HepG2 (cell line): Measurements from ENCODE around the gene SIX5. TPM values are rescaled to one million over a fixed set of nuclear protein-coding genes. Genes with fewer than 3 reads are reported as not detected.
A peak's percentile ranks its signal among the peaks of the same experiment; 100 is the strongest.

Experiments used
- NBN ChIP-seq: fragments of 450-650 bp; conservative IDR thresholded peaks from 2 replicates; pipeline ENCODE4 v1.6.1; 2017
- REXO4 ChIP-seq: sonication (generic); formaldehyde crosslinking; IDR thresholded peaks from 2 replicates; pipeline ENCODE4 v1.8.0; 2022; ENCODE audit warnings: missing genetic modification reagents, mild to moderate bottlenecking, borderline replicate concordance
- ZNF546 ChIP-seq: sonication (generic); formaldehyde crosslinking; conservative IDR thresholded peaks from 2 replicates; pipeline ENCODE4 v1.8.1; 2023; ENCODE audit warnings: mild to moderate bottlenecking, missing genetic modification reagents
- polyA plus RNA-seq, 8 experiments: library from polyadenylated mRNA; depleted of rRNA in 3 of 8; stranded (reverse) in 7 of 8; unstranded in 1 of 8; fragments of >200 nt; fragmentation: Illumina TruSeq in 4 of 8; extraction: Trizol in 4 of 8; gene quantifications; 2 replicates each; pipeline versions ENCODE4 v1.2.1 to v1.2.3, GENCODE V29; 2011 to 2016; ENCODE audit warnings: low read depth in 4 of 8, missing spikeins in 1 of 8, mixed read lengths in 1 of 8; ENCODE audit not compliant: insufficient read depth in 1 of 8
- total RNA-seq, 5 experiments: library from RNA; depleted of rRNA; stranded (reverse); fragments of >200 nt; fragmentation: Illumina TruSeq; extraction: Trizol; gene quantifications; 2 replicates each; pipeline ENCODE4 v1.2.3, GENCODE V29; 2016; ENCODE audit warnings: low read depth in 1 of 5
- TF ChIP-seq, protein P1 (sequence below): sonication (generic); formaldehyde crosslinking; IDR thresholded peaks from 2 replicates; pipeline ENCODE4 v1.5.0; 2020; ENCODE audit warnings: mild to moderate bottlenecking, missing genetic modification reagents
- TF ChIP-seq, protein P2 (sequence below): IDR thresholded peaks from 2 replicates; pipeline ENCODE4 v1.6.1; 2016
- TF ChIP-seq, protein P3 (sequence below): sonication (generic); formaldehyde crosslinking; IDR thresholded peaks from 2 replicates; pipeline ENCODE4 v1.4.0; 2020; ENCODE audit warnings: mild to moderate bottlenecking, missing genetic modification reagents
- TF ChIP-seq, protein P4 (sequence below): IDR thresholded peaks from 2 replicates; pipeline ENCODE4 v1.6.1; 2016; ENCODE audit warnings: control low read depth
- TF ChIP-seq, protein P5 (sequence below), 2 experiments: fragments of 450-650 bp in 1 of 2; sonication (generic) in 1 of 2; formaldehyde crosslinking in 1 of 2; IDR thresholded peaks; 2 replicates each; pipeline versions ENCODE4 v1.6.1 to v1.8.0; 2016 to 2022; ENCODE audit warnings: antibody characterized with exemption in 1 of 2, mild to moderate bottlenecking in 1 of 2, missing genetic modification reagents in 1 of 2

Gene SIX5
- total and polyA plus RNA-seq, 2 of the 13 experiments (the other 11 are each of a cell fraction or from before 2014, with no cell fraction given): 7.7 to 10.5 TPM

DNA sequence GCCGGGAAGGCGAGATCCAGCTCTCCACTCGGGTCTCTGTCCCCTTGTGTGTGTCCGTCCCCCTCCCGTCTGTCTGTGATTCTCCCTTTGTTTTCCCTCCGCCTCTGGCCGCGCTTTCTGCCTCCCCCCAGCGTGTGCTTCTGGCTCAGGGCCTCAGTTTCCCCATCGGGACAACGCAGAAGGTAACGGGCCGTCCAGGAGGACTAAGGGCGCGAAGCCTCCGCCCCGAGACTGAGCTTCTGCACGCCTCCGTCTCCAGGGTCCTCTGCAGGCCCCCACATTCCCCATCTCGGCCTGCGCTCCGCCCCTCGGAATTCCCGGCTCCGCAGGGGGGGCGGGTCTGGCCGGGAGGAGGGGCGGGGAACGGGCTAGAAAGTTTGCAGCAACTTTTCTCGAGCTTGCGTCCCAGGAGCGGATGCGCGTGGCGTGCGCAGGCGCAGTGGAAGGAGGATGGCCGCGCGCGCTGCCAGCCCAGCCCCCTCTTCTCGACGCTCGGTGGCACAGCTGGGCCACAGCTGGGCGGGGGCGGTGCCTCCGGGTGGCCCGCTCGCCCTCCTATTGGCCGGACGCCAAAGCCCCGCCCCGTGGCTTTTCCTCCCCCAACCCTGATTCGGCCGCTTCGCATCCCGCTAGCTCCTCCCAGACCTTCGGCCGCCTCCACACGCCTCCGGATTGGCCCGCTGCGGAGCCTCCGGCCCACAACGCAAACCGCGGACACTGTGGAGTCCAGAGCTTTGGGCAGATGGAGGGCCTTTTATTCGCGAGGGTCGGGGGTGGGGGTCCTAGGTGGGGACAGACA, at the start of gene SIX5 (continued):
- TF ChIP-seq, protein P1, sequence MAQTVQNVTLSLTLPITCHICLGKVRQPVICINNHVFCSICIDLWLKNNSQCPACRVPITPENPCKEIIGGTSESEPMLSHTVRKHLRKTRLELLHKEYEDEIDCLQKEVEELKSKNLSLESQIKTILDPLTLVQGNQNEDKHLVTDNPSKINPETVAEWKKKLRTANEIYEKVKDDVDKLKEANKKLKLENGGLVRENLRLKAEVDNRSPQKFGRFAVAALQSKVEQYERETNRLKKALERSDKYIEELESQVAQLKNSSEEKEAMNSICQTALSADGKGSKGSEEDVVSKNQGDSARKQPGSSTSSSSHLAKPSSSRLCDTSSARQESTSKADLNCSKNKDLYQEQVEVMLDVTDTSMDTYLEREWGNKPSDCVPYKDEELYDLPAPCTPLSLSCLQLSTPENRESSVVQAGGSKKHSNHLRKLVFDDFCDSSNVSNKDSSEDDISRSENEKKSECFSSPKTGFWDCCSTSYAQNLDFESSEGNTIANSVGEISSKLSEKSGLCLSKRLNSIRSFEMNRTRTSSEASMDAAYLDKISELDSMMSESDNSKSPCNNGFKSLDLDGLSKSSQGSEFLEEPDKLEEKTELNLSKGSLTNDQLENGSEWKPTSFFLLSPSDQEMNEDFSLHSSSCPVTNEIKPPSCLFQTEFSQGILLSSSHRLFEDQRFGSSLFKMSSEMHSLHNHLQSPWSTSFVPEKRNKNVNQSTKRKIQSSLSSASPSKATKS: no peak
- no peak for TF ChIP-seq ZNF546 (CRISPR knock-in tag)
- no peak for TF ChIP-seq REXO4 (CRISPR knock-in tag)
- TF ChIP-seq NBN: no peak
- TF ChIP-seq, protein P2, sequence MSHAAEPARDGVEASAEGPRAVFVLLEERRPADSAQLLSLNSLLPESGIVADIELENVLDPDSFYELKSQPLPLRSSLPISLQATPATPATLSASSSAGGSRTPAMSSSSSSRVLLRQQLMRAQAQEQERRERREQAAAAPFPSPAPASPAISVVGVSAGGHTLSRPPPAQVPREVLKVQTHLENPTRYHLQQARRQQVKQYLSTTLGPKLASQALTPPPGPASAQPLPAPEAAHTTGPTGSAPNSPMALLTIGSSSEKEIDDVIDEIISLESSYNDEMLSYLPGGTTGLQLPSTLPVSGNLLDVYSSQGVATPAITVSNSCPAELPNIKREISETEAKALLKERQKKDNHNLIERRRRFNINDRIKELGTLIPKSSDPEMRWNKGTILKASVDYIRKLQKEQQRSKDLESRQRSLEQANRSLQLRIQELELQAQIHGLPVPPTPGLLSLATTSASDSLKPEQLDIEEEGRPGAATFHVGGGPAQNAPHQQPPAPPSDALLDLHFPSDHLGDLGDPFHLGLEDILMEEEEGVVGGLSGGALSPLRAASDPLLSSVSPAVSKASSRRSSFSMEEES (CRISPR knock-in tag): 0 out of 2 replicates have a peak, but pooled peaks have one; percentile 51
- TF ChIP-seq, protein P3, sequence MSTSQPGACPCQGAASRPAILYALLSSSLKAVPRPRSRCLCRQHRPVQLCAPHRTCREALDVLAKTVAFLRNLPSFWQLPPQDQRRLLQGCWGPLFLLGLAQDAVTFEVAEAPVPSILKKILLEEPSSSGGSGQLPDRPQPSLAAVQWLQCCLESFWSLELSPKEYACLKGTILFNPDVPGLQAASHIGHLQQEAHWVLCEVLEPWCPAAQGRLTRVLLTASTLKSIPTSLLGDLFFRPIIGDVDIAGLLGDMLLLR (CRISPR knock-in tag): peak; percentile 65; the same call in 1 of the 2 replicates
- TF ChIP-seq, protein P4, sequence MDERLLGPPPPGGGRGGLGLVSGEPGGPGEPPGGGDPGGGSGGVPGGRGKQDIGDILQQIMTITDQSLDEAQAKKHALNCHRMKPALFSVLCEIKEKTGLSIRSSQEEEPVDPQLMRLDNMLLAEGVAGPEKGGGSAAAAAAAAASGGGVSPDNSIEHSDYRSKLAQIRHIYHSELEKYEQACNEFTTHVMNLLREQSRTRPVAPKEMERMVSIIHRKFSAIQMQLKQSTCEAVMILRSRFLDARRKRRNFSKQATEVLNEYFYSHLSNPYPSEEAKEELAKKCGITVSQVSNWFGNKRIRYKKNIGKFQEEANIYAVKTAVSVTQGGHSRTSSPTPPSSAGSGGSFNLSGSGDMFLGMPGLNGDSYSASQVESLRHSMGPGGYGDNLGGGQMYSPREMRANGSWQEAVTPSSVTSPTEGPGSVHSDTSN (CRISPR knock-in tag): no peak
- TF ChIP-seq, protein P5, sequence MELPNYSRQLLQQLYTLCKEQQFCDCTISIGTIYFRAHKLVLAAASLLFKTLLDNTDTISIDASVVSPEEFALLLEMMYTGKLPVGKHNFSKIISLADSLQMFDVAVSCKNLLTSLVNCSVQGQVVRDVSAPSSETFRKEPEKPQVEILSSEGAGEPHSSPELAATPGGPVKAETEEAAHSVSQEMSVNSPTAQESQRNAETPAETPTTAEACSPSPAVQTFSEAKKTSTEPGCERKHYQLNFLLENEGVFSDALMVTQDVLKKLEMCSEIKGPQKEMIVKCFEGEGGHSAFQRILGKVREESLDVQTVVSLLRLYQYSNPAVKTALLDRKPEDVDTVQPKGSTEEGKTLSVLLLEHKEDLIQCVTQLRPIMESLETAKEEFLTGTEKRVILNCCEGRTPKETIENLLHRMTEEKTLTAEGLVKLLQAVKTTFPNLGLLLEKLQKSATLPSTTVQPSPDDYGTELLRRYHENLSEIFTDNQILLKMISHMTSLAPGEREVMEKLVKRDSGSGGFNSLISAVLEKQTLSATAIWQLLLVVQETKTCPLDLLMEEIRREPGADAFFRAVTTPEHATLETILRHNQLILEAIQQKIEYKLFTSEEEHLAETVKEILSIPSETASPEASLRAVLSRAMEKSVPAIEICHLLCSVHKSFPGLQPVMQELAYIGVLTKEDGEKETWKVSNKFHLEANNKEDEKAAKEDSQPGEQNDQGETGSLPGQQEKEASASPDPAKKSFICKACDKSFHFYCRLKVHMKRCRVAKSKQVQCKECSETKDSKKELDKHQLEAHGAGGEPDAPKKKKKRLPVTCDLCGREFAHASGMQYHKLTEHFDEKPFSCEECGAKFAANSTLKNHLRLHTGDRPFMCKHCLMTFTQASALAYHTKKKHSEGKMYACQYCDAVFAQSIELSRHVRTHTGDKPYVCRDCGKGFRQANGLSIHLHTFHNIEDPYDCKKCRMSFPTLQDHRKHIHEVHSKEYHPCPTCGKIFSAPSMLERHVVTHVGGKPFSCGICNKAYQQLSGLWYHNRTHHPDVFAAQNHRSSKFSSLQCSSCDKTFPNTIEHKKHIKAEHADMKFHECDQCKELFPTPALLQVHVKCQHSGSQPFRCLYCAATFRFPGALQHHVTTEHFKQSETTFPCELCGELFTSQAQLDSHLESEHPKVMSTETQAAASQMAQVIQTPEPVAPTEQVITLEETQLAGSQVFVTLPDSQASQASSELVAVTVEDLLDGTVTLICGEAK (IDR thresholded peaks at IDR 0.05): no peak
- TF ChIP-seq, protein P5 (CRISPR knock-in tag; IDR thresholded peaks at IDR 0.05): peak; percentile 32; the same call in 1 of the 2 replicates
